ENCODE measurements around the gene MDP1.
"Not testable (repeated sequence)": the region's sequence is repeated elsewhere in the genome, so short reads cannot be mapped to it uniquely, and the experiment has no call there.

The MDP1 gene

DNA sequence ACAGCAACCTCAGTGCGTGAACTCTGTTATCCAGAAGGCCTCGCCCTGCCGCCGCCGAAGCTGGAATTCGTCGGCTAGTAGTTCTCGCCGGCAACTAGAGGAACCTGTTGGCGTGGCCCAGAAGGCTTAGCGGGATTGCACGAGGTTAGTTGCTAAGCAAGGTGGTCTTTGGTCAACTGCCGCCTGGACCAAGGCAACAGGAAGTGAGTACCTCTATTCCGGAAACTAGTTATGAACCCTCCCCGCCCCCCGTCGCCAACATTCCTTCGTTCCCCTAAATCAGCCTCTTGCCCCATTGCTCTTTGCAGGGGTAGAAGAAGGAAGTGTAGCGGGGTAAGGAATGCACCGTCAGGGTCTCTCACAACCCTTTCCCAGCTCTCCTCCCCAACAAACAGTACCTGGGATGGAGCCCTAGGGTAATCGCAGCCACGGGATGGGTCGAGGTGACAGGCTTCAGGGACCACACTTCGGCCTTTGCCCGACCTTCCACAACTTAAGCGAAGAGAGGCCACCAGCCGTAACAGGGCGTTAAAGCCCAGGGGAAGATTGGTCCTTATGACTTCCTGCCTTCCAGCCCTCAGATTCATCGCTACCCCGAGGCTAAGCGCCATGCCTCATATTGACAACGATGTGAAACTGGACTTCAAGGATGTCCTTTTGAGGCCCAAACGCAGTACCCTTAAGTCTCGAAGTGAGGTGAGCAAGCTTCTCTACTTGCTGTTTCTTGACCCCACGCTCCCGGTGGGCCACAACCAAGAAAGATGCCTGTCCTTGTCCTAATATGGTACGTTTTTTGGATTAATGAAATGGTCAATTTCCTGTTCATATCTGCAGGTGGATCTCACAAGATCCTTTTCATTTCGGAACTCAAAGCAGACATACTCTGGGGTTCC lies 17.0 kb upstream of the MDP1 start, which contains the start of gene GMPR2:
GMPR2 (plus strand) TSS at position 285 of the 893 bp plus-strand sequence; CDS start at position 610, 325 bp downstream.
- FAIRE-seq (peak; percentile 78), DNase-seq (ENCODE audit: extremely low spot score, insufficient read length, low read depth) (peak; percentile 47)

DNA sequence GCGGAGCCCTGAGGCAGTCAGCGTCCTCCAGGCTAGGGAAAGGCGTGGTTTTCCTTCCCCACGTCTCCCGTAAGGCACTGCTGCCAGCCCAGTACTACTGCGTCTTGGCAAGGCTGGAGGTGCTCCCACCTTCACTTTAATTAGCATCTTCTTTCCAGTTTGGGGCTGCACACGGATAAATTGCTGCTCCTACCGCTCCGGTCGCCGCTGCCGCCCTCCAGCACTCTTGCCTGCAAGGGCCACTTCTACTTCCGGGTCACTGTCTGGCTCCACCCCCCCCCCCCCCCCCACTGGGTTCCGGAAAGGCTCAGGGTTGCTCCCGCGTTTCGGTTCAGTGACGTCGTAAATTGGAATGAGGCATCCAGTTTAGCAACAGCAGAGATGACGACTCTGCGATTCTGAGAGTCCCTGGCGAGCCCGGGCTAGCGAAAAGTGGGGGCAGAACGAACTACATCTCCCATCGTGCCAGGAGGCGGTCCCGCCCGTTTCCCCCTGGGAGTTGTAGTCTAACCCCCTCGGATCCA lies 16.3 kb upstream of the MDP1 start, which contains the start of gene NEDD8:
NEDD8 (minus strand) TSS at position 247 of the 524 bp plus-strand sequence; CDS start at position 147, 100 bp downstream.
- peak; percentile 56 for FAIRE-seq
- DNase-seq (ENCODE audit: extremely low spot score, insufficient read length, low read depth): peak; percentile 75

DNA sequence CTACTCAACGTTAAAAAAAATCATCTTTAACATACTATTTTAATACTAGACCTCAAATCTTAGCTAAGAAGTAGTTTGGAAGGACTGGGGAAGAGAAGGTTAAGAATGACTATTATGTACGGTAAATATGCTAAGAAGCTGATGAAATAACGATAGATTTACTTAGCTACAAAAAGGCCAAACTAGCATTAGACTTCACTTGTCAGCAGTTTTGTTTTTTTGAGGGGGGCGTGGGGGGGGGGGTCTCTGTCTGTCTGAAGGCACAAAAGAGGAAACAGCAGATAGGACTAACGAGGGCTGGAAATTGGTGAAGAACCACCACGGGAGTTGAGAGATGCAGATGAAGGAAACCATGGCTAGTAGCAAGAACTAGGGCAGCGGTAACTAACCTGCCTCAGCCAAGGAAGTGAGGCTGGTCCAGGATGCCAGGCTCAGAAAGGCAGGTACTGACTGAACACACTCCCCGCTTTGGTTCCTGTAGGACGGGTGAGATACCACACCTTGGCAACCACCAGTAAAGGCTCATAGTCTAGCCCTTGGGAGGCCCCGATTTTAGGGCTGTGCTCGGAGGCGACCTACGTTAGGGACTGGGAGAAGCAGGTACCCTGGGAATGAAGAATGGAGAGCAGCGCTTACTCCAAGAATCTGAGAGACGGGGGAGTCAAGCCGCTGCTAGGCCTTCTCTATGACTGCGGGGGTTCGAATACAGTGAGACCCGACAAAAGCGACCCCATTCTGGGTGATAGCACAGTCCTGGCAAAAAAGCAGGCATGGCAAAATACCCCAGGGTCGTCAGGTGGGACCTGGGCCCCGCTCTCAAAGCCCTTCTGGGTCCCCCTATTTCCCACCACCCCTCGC lies 15.6 kb upstream of the MDP1 start:
- FAIRE-seq (no peak), DNase-seq (ENCODE audit: extremely low spot score, insufficient read length, low read depth) (no peak)

- FAIRE-seq: no peak
These were observed 13.0 kb upstream of the MDP1 start for GRCh38 chr14:24228902-24229301.

DNA sequence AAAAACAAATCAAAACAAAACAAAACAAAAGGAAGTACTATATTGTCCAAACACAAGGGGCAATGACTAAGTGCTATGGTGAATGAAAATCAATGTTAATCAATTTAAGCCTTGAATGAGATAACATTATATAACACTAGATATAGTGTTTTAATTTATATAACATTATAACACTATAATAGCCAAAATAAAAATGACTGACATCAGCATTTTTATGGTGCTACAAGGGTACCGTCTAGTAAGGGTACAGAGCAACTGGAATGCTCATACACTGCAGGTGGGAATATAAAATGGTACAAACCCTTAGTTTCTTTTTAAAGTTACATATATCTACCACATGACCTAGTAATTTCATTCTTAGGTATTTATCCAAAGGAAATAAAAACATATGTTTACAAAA lies 10.6 kb upstream of the MDP1 start:
- DNase-seq (ENCODE audit: extremely low spot score, insufficient read length, low read depth) (no peak), FAIRE-seq (no peak)

More at GRCh38 chr14:24228902-24229301, 13.0 kb upstream of the MDP1 start:
- DNase-seq (ENCODE audit: extremely low spot score, insufficient read length, low read depth): no peak

- DNase-seq (ENCODE audit: extremely low spot score, insufficient read length, low read depth) (no peak), FAIRE-seq (no peak)
These were observed 8.8 kb upstream of the MDP1 start for GRCh38 chr14:24224618-24225071.

GRCh38 chr14:24222987-24223386 lies 7.1 kb upstream of the MDP1 start:
- FAIRE-seq: not testable (repeated sequence)

GRCh38 chr14:24219521-24219920 lies 3.7 kb upstream of the MDP1 start:
- DNase-seq (ENCODE audit: extremely low spot score, insufficient read length, low read depth) (no peak), FAIRE-seq (no peak)

More at GRCh38 chr14:24222987-24223386, 7.1 kb upstream of the MDP1 start:
- not testable (repeated sequence) for DNase-seq (ENCODE audit: extremely low spot score, insufficient read length, low read depth)

DNA sequence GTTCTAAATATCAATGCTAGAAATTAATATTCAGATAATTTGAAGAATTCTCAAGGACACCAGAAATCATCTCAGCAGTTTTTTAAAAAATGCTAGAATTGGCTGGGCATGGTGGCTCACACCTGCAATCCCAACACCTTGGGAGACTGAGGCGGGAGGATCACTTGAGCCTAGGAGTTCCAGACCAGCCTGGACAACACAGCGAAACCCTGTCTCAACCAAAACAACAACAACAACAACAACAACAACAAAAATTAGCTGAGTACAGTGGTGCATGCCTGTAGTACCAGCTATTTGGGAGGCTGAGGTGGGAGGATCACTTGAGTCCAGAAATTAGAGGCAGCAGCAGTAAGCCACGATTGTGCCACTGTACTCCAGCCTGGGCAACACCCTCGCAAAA lies 3.2 kb upstream of the MDP1 start:
- FAIRE-seq: no peak

GRCh38 chr14:24216876-24217275 lies 1.0 kb upstream of the MDP1 start:
- not testable (repeated sequence) for DNase-seq (ENCODE audit: extremely low spot score, insufficient read length, low read depth); FAIRE-seq

More for the DNA sequence above, 3.2 kb upstream of the MDP1 start:
- DNase-seq (ENCODE audit: extremely low spot score, insufficient read length, low read depth): no peak

DNA sequence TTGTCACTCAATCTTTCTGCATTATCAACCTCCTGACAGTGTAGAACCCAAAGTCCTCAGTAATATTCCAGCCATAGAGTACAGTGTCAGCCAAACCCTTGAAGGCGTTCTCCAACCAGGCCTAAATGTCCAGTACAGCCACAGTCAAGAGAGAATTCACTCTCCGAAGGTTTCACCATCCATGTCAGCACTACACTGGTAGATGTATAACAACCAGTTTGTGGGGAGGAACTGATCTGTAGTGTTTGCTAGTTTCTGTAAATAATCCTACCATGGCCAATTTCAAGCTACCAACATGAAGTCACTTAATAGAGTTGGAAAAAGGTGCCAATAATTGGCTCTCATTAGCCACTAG lies 456 bp upstream of the MDP1 start:
- no peak for FAIRE-seq
- no peak for DNase-seq (ENCODE audit: extremely low spot score, insufficient read length, low read depth)

- no peak for FAIRE-seq
These were observed 1.8 kb downstream of the MDP1 start for GRCh38 chr14:24213866-24214662.

GRCh38 chr14:24212924-24213865 lies 2.7 kb downstream of the MDP1 start, which contains the start of gene CHMP4A:
Gene CHMP4A (minus strand): TSS chr14:24213488. CDS start chr14:24213439, 49 bp downstream.
- DNase-seq (ENCODE audit: extremely low spot score, insufficient read length, low read depth): peak; percentile 91
- FAIRE-seq: peak; percentile 95

More at GRCh38 chr14:24213866-24214662, 1.8 kb downstream of the MDP1 start:
- no peak for DNase-seq (ENCODE audit: extremely low spot score, insufficient read length, low read depth)

DNA sequence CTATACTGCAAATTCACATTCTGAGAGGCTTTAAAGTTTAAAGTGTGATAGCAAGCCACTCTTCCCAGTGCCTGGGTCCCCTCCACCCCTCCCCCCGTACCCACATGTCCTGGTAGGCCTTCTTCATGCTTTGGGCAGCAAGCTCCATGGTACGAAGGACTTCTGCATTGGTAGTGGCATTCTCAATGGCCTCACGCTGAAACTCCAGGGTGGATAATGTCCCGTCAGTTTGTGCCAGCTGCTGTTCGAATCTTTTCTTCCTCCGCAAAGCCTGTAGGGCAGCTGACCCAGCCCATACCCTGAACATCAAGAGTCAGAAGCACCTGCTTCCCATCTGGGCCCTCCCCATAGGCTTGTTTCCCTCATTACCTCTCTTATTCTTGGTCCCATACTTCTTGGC lies 4.6 kb downstream of the MDP1 start:
- DNase-seq (ENCODE audit: extremely low spot score, insufficient read length, low read depth): no peak
- FAIRE-seq: no peak

DNA sequence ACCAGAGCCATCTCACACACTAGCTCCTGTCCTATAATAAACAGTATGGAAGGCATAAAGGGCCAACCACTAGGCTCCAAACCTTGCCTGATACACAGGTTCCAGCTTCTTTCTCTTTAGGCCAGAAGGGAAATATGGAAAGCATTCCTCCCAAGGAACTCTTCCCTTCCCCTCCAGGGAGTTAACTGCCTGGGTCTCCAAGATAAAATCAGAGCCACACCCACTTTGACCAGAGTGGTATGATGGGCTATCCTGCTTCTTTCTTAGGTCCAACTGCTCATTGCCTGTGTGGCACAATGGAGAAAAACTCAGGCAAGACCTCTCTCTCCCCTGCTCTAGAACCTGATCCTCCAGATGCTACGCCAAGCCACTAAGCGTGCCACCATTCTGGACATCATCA lies 8.2 kb downstream of the MDP1 start:
- DNase-seq (ENCODE audit: extremely low spot score, insufficient read length, low read depth) (no peak), FAIRE-seq (no peak)

- DNase-seq (ENCODE audit: extremely low spot score, insufficient read length, low read depth) (no peak), FAIRE-seq (no peak)
These were observed 8.7 kb downstream of the MDP1 start for GRCh38 chr14:24207104-24207551.

GRCh38 chr14:24206260-24207103 lies 9.4 kb downstream of the MDP1 start:
- DNase-seq (ENCODE audit: extremely low spot score, insufficient read length, low read depth) (no peak), FAIRE-seq (no peak)
